Germinal center (tissue), 1 donor: Measurements from ENCODE around the gene COL12A1.

Experiments used
- DNase-seq: peaks from one replicate; pipeline ENCODE4 v3.0.0; 2012; ENCODE audit warnings: mixed read lengths, low spot score

The COL12A1 gene

DNA sequence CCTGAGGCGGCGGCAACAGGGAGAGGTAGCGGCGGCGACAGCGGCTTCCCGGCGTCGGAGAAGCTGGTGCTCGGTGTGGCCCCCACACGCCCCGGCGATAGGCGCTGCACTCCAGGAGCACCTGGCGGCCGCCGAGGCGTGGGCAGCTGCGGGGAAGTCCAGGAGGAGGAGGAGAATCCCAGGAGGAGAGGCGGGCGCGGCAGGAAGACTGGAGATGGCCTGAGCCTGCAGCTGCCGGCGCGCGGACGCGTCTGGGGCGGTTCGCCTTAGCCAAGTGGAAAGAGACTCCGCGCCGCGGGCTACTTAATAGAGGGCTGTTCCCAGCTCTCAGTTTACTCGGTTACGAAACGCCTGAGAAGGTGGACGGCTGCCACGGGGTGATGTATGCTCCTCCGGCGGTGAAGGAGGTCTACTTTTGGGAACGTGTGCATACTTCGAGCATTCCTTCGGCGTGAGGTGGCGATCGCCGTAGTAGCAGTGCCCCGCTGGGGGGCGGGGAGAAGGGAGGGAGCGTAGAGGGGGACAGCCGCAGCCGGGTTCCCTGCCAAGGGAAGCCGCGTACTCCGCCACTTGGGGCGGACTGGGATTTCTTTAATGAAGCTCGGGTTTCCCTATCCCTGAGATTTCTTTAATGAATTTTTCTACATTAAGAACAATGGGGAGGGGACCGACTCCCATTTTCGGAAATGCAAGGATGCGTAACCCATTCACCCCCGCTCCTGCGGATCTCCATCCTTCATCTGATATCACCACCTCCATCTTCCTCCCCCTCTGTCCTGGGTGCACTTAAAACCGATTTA, at the start of gene COL12A1:
Gene COL12A1 (minus strand): TSS at position 278 of the 800 bp plus-strand sequence. CDS start 3,261 bp downstream, outside the sequence.
- DNase-seq, result peak; percentile 15

DNA sequence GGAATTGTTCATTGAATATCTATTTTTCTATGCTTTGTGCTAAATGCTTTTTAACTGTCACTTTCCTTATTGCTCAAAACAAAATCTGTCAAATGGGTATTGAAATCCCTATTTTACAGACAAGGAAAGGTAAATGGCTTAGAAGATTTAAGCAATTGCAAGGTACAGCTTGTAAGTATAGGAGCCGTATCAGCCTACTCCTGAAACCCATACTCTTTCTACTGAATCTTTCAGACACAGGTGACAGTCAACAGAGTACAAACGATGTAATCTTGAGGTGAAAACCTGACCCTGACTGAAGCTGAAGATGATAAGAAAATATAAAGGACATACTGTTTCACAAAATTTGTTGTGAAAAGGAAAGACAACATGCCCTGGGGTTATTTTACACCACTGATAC, 44.7 kb upstream of the COL12A1 start:
- DNase-seq, result no peak

DNA sequence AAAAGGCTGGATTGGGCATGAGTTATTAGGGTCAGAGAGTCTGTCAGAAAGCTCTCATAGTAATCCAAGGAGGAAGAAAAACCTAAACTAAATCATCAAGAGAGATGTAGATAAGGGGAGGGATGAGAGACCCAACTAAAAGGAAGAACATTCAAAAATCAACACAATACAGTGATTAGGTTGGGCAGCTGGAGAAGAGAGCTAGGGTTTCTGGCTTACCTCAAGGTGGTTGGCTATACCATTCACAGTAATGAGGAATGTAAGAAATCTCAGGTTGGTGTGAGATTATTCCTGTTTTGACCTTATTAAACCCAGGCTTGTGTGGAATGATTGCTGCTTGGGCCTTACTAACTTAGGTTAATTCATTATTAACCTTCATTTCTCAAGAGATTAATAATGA, 44.0 kb upstream of the COL12A1 start:
- DNase-seq, result no peak

DNA sequence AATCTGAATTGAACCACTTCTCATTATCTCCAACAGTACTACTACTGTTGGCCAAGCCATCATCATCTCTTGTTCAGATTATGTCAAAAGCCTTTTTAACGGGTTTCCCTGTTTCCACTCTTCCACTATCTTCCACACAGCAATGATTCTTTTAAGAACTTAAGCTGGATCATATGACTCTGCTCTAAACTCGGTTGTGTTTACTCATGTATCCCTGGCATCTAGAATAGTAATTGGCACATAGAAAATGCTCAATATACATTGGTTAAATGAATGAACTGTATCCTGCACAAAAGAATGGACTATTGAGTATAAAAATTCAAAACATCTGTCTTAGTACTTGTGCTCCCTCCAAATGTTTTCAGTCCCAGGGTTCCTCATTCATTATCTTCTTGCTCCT, 40.5 kb upstream of the COL12A1 start:
- DNase-seq, result no peak

- no peak for DNase-seq
These were observed 38.3 kb upstream of the COL12A1 start for GRCh38 chr6:75244063-75244584.

GRCh38 chr6:75243333-75244062, 37.6 kb upstream of the COL12A1 start, which contains the start of gene COX7A2:
Gene COX7A2 (minus strand): TSS chr6:75243801. CDS start chr6:75243734, 67 bp downstream.
- DNase-seq, result peak; percentile 82

DNA sequence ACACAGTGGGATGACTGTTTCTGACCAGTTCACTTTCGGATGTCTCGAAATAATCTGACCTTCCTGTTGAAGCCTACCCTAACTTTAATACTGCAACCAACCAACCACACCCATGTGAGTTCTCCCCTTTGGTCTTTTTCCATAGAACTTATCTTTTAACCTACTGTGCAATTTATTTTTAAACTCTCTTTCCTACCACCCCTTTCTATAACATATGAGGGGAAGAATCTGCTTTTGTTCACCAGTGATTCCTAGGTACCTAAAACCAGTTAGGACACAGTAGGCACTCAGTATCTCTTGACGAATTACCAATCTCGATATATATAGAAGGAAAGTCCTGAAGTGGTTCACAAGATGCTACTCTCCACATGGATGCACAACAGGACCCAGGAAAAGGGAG, 30.8 kb upstream of the COL12A1 start:
- no peak for DNase-seq

GRCh38 chr6:75235271-75235670, 29.4 kb upstream of the COL12A1 start:
- no peak for DNase-seq

DNA sequence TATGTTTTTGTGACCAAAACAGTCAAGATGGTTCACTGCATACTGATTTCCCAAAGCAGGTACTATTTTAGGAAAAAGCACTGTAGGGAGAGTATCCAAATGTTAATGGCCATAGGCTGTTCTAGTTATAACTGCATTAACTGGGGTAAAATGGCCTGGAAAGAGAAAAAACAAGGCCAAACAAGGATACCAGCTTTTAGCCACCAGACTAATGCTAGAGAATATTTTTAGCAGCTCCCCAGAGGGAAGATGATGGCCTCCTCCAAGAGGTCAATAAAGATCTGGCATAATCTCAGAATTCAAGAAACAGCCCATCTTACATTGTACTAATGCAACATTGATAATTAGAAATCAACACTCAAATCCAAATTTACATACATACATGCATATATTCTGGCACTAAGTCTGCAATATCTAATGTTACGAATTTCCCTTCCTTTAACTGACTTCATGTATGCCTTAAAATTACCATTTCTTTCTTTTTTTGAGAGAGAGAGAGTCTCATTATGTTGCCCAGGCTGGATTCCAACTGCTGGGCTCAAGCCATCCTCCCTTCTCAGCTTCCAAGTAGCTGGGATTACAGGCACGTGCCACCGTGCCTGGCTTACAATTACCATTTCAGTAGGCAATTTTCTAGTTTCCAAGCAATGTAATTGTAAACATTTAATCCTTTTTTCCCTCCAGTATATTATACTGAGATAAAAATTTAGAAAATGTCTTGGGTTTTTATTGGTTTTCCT, 28.4 kb upstream of the COL12A1 start:
- DNase-seq, result no peak

DNA sequence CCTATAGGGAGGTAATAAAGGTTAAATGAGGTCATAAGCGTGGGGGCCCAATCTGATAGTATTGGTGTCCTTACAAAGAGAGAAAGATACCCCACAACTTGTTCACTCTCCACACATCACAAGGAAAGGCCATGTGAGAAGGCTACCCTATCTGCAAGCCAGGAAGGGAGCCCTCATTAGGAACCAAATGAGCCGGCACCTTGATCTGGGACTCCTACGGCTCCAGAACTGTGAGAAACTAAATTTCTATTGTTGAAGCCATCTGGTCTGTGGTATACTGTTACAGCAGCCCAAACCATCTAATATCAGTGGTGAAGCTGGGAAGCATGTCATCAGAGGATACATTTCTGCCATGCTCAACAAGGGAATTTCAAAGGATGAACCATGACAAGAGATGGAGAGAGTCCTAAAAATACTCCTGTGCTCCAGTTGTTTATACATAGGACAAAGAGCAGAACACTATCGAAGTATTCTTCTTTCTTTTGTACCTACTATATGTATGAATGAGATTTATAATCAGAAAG, 27.3 kb upstream of the COL12A1 start:
- no peak for DNase-seq

- no peak for DNase-seq
These were observed 24.9 kb upstream of the COL12A1 start for GRCh38 chr6:75230484-75231325.

- DNase-seq, result no peak
These were observed 18.6 kb upstream of the COL12A1 start for GRCh38 chr6:75224303-75224926.

DNA sequence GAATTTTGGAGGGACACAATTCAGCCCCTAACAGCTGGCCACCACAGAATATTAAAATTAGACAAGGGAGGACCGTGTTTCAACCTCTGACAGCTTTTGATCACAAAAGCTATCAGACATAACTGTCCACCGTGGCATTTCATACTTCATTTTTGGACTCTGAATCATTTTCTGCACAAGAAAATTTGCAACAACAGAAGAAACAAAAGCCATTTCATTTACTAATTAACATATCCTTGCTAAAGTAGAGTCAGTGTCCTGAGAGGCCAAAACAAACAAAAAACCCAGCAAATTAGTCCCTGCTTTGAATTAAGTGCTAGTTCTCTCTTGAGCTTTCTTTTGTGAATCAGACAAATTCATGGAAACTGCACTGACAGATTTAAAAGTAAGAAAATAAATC, 17.6 kb upstream of the COL12A1 start:
- DNase-seq, result no peak

DNA sequence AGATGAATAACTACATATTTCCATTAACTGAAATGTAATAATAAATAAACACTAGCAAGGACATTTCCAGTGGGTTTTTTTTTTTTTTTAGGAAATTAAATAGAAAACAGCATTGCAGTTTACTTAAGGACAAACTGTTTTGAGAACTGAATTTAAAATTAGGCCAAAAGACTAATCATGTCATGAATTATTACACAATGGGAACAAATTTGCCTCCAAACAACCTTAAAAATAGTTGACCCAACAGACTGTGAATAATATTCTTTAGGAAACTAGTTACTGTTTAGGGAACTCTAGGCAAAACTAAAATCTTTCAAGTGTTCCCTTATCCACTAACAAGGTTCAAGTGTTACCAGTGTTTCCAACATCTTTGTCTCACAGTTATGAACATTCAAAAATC, 16.4 kb upstream of the COL12A1 start:
- no peak for DNase-seq

- no peak for DNase-seq
These were observed 15.3 kb upstream of the COL12A1 start for GRCh38 chr6:75221116-75221515.

DNA sequence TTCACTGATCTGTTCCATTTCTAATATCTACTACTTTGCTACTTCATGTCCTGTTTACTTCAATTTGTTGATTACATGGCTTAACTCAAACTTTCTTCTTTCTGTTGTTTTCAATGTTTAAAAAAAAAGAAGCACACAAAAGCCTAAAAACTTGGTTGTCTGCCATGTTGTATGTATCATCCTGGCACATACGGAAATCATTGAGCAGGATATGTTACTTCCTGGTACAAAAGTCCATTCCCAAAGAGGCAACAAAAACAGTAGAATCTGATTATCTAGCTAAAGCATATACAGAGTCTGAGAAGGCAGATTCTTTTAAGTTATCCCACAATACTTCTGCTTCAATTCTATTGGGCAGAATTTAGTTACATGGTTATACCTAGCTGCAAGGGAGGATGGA, 14.5 kb upstream of the COL12A1 start:
- no peak for DNase-seq

- DNase-seq, result no peak
These were observed 13.4 kb upstream of the COL12A1 start for GRCh38 chr6:75219263-75219662.

DNA sequence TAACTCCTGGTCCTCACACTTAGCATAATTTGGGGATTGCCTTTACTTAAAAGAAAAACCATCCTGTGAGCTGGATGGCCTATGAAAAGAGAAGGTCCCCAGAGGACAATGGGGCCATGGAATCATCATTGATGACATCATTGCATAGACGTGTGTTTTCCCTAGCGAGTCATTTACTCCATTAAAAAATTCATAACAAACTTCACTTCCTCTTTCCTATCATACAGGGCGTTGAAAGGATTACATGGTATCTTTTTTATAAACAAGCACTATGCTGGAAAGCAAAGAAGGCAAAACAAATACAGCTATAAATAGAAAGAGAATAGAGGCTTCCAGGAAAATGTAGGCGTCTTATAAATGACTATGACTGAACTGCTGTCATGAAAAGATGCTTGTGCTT, 11.3 kb upstream of the COL12A1 start:
- no peak for DNase-seq

GRCh38 chr6:75215291-75215690, 9.4 kb upstream of the COL12A1 start:
- no peak for DNase-seq

DNA sequence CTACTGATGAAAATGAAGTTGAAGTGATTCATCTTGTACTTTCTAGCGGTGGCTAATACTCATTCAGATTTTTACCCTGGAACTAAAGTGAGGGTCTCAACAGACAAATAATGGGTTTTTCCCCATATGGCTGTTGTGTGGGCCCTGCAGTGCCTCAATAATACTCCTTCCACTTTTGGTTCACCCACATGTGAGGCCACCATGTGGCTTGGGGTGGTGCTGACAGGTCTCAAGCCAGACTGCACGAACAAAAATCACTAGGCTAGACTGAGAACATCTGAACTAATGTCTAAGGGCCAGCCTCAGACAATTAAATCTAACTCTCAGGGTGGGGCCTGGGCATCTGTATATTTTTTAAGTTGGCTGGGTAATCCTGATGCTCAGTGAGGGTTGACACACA, 7.9 kb upstream of the COL12A1 start:
- DNase-seq, result no peak

- no peak for DNase-seq
These were observed 7.3 kb upstream of the COL12A1 start for GRCh38 chr6:75213112-75213511.
